GM13976 (cell line): ENCODE measurements around the gene GLMP.
A peak's percentile ranks its signal among the peaks of the same experiment; 100 is the strongest.

Experiments
- DNase-seq: peaks from one replicate; pipeline ENCODE4 v3.0.0; 2012; ENCODE audit warnings: low spot score
- in situ Hi-C: fragments of 300-500 bp; cut with MboI; formaldehyde crosslinking; loops from one replicate; pipeline ENCODE4 v1.12.0; 2022; ENCODE audit warnings: low sequenced_read_pairs, mixed read lengths, inconsistent platforms; ENCODE audit not compliant: unreplicated experiment
- TF ChIP-seq, protein P1 (sequence below): IDR thresholded peaks from 2 replicates; pipeline ENCODE4 v1.5.1; 2012; ENCODE audit warnings: borderline replicate concordance, mild to moderate bottlenecking; ENCODE audit not compliant: insufficient read depth; ENCODE audit errors: extremely low read depth, missing control alignments, control extremely low read depth

Gene GLMP

DNA sequence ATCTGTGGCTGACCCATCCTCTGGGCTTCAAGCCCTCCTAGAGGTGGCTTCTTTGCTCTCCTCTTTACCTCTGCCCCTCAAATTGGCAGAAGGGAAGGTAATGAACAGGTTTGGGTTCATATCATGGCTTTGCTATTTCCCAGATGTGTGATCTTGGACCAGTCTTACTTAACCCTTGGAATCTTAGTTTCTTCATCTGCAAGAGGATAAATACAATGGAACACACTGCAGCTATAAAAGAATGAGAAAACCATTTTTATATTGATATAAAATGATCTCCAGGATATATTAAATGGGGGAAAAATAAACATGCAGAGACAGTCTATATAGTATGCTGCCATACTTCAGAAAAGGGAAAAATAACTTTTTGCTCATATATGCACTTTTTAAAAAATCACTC lies 5.6 kb downstream of the GLMP start:
- TF ChIP-seq, protein P1, sequence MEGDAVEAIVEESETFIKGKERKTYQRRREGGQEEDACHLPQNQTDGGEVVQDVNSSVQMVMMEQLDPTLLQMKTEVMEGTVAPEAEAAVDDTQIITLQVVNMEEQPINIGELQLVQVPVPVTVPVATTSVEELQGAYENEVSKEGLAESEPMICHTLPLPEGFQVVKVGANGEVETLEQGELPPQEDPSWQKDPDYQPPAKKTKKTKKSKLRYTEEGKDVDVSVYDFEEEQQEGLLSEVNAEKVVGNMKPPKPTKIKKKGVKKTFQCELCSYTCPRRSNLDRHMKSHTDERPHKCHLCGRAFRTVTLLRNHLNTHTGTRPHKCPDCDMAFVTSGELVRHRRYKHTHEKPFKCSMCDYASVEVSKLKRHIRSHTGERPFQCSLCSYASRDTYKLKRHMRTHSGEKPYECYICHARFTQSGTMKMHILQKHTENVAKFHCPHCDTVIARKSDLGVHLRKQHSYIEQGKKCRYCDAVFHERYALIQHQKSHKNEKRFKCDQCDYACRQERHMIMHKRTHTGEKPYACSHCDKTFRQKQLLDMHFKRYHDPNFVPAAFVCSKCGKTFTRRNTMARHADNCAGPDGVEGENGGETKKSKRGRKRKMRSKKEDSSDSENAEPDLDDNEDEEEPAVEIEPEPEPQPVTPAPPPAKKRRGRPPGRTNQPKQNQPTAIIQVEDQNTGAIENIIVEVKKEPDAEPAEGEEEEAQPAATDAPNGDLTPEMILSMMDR = no peak
- in situ Hi-C loops = no loop called here
- no peak for DNase-seq

DNA sequence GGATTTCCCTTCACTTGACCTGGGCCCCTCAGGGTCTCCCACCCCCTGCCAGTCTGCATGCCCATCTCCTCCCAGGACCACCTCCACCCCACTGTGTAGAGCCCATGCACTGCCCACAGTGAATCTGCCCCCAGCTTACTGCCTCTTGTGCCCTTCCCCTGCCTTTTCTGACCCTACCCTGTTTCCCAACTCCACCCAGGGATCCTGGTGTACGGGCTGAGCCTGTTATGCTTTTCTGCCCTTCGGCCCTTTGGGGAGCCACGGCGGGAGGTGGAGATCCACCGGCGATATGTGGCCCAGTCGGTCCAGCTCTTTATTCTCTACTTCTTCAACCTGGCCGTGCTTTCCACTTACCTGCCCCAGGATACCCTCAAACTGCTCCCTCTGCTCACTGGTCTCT lies 9.4 kb downstream of the GLMP start:
- no peak for DNase-seq
- in situ Hi-C loops = no loop called here
- TF ChIP-seq, protein P1 = no peak

DNA sequence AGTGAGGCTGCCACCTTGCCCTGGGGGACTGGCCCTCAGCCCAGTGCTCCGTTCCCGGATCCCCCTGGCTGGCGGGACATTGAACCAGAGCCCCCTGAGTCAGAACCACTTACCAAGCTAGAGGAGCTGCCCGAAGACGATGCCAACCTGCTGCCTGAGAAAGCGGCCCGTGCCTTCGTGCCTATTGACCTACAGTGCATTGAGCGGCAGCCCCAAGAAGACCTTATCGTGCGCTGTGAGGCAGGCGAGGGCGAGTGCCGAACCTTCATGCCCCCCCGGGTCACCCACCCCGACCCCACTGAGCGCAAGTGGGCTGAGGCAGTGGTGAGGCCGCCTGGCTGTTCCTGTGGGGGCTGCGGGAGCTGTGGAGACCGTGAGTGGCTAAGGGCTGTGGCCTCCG lies 10.0 kb downstream of the GLMP start:
- TF ChIP-seq, protein P1 = no peak
- in situ Hi-C loops = no loop called here
- no peak for DNase-seq

DNA sequence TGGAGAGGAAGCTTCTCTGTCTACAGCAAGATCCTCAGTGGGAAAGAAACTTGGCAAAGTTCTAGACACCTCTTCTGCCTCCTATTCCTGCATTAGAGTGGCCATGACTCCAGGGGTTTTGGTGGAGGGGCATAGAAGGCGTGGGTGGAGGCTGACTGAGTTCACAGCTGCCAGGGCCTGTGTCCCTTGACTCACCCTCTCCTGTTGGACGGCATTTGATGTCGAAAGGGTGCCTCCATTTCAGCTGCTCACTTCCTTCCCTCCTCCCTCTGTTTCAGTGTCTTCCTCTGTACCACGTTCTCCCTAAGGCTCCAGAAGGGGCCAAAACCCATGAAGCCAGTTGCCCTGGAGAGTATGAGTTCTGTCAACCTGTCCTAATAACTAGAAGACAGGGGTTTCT lies 10.7 kb downstream of the GLMP start:
- TF ChIP-seq, protein P1 = no peak
- DNase-seq = no peak
- in situ Hi-C loops = no loop called here

DNA sequence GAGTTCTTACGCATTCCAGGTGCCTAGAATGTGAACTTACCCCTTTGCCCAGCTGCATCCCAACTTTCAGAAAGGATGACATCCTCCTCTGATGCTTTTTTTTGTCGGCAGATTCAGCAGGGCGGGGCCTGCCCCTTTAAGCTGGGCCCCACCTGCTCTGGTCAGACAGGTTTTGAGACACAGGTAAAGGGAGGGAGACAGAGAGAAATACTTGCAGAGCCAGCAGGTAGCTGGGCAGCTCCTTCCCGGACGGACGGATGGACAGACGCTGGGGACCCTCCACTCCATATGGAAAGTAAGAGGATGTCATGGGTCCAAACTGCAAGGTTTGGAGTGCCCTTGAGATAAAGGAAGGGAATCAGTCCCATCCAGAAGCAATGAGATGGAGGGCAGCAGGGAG lies 11.4 kb downstream of the GLMP start, which contains the start of gene TMEM79:
Gene TMEM79, plus strand, starts transcription at position 214 of the 400 bp plus-strand sequence. CDS start 902 bp downstream, outside the sequence.
- TF ChIP-seq, protein P1 = no peak
- no peak for DNase-seq
- in situ Hi-C loops = no loop called here

DNA sequence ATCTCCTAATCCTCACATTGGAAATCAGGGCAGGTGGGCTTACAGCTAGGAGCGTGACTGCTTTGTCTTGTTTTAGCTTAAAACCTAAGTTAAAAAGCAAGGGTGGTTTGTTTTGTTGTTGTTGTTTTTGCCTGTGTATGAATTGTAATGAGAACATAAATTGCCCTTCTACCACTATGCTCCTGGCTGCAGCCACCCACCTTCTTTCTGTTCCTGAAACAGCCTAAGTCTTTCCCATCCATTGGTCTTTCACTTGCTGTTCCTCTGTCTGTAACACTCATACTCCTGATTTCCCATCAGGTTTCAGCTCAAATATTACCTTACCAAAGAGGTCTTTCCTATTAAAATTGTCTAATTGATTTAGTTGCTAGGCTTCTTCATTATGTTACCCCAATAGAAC lies 12.0 kb downstream of the GLMP start:
- DNase-seq = peak; percentile 12
- in situ Hi-C loops = no loop called here
- TF ChIP-seq, protein P1 = no peak
